Glomerular visceral epithelial cell (primary cell): Measurements from ENCODE around the gene NFKBIB.
"Not testable (repeated sequence)": the region's sequence is repeated elsewhere in the genome, so short reads cannot be mapped to it uniquely, and the experiment has no call there.

Experiments
- DNase-seq: peaks from one replicate; pipeline ENCODE4 v3.0.0-alpha.2; 2016; ENCODE audit errors: extremely low spot score

The NFKBIB gene

GRCh38 chr19:38928391-38929001 is 28.7 kb downstream of the NFKBIB start:
- no peak for DNase-seq

DNA sequence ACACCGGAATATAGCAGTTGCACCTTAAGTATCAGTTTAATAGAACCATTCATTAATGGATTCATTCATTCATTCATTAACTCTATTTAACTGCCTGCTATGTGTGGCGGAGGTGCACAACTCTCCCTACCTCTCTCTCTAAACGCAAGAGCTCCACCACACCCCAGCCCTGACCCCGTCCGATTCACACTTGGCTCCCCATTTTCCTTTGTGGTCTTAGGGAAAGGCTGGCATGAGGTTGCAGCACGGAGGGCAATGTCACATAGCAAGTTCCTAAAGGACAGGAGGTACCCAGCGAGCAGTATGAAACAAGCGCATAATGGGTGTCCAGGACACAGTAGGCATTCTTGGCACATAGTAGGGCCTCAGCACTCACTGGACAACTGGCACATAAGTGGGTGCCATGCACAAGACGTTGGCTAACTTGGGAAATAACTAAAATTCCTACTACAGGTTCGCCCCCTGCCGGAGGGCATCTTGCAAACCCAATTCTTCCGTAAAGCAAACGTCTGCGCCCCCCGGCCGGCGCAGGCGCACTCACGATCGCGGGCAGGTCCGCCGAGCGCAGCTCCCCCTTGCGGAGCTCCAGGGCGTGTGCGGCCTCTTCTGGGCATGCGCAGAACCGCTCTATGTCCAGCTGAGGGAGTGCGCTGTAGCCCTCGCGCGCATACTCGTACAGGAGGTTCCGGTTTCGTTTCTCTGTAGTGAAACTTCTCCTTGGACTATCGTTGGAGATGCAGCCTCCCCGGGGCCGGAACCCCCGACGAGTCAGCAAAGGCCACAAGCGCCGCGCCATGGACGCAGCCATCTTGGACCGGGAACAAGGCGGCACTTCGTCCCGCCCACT is 30.4 kb downstream of the NFKBIB start, which contains the start of gene SARS2:
TSS of gene SARS2 (minus strand) at position 835 of the 847 bp plus-strand sequence. CDS start at position 808, 27 bp downstream.
- peak; percentile 95 for DNase-seq

DNA sequence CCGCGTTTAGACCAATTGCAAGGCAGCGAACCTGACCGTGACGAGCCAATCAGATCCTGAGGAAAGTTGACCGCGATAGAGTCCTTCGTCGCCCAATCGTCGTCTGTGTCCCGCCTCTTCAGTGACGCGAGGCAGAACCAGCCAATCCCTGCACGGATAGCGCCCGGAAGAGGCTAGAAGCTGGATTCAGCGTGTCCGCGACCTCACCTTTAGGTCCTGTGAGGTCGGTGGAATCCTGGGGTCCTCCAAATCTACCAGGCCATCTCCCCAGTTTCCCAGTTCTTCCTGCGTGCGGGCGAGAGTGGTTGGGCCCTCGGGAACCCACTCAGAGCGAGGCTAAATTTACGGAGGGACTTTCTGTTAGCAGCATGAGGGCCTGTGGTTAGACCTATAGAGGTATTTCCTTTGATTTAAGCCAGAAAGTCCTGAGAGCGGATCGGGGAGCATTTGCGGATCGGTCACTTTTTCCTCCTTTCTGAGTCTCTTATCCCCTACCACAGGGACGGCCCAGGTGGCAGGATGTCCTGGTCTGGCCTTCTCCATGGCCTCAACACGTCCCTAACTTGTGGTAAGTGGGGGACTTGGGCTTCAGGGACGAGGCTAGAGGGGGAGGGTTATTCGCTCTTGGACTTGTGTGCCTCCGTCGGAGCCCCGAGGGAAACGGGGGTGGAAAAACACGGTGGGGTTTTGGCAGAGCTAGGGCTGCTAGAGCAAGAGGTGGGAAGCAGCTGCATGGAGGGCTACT is 31.2 kb downstream of the NFKBIB start, which contains the start of gene MRPS12:
TSS of gene MRPS12 (plus strand) at position 169 of the 745 bp plus-strand sequence. CDS start at position 520, 351 bp downstream.
- peak; percentile 99 for DNase-seq

DNA sequence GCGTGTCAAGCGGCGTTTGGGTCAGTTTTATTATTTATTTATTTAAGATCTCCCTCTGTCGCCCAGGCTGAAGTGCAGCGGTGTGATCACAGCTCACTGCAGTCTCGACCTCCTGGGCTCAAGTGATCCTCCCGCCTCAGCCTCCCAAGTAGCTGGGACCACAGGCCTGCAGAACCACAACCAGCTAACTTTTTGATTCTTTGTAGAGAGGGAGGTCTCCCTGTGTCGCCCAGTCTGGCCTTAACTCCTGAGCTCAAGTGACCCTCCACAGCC is 31.7 kb downstream of the NFKBIB start:
- DNase-seq: no peak

- peak; percentile 43 for DNase-seq
Observed at GRCh38 chr19:38932425-38933179, 32.8 kb downstream of the NFKBIB start.

DNA sequence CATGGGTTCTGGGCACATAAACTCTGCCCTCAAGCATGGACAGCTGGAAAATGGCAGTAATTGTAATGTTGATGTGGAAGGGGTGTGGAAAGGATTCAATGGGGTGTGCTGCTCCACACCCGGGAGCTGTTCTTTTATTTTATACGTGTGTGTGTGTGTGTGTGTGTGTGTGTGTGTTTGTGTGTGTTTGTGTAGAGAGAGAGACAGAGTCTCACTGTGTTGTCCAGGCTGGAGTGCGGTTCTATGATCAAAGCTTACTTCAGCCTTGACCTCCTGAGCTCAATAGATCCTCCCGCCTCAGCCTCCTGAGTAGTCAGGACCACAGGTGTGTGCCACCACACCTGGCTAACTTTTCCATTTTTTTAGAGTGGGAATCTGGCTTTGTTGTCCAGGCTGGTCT is 33.8 kb downstream of the NFKBIB start:
- DNase-seq: no peak

- DNase-seq: no peak
Observed at GRCh38 chr19:38939957-38940356, 40.2 kb downstream of the NFKBIB start.

DNA sequence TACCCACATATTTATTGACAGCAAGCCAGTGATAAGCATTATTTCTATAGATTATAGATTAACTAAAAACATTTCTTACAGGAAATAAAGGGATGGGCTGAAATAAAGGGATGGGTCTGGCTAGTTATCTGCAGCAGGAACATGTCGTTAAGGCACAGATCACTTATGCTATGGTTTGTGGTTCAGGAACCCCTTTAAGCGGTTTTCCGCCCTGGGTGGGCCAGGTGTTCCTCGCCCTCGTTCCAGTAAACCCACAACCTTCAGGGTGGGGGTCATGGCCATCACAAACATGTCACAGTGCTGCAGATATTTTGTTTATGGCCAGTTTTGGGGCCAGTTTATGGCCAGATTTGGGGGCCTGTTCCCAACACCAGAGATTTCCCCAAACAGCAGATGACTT is 41.7 kb downstream of the NFKBIB start:
- DNase-seq: not testable (repeated sequence)

GRCh38 chr19:38941979-38942378 is 42.2 kb downstream of the NFKBIB start:
- no peak for DNase-seq

GRCh38 chr19:38942471-38943181 is 42.9 kb downstream of the NFKBIB start:
- no peak for DNase-seq

GRCh38 chr19:38944981-38945506 is 45.3 kb downstream of the NFKBIB start:
- no peak for DNase-seq

DNA sequence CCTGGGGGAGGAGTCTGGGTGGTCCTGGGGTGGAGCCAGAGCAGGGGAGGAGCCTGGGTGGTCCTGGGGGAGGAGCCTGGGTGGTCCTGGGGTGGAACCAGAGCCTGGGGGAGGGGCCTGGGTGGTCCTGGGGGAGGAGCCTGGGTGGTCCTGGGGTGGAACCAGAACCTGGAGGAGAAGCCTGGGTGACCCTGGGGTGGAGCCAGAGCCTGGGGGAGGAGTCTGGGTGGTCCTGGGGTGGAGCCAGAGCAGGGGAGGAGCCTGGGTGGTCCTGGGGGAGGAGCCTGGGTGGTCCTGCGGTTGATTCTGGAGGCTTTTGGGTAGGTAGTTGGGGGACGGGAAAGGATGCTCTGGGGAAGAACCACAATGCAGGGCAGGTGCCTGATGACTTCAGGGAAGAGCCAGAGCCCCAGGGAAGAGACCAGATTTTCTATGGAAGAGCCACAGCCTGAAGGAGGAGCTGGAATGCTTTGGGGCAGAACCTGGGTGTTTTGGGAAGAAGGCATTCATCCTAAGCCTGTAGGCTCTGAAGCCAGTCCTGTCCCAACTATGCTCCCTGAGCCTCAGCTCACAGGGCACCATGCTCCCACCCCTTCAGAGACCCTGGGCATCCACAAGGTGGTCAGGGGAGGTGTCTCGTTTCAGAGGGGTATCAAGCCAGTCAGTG is 45.9 kb downstream of the NFKBIB start:
- DNase-seq: no peak

DNA sequence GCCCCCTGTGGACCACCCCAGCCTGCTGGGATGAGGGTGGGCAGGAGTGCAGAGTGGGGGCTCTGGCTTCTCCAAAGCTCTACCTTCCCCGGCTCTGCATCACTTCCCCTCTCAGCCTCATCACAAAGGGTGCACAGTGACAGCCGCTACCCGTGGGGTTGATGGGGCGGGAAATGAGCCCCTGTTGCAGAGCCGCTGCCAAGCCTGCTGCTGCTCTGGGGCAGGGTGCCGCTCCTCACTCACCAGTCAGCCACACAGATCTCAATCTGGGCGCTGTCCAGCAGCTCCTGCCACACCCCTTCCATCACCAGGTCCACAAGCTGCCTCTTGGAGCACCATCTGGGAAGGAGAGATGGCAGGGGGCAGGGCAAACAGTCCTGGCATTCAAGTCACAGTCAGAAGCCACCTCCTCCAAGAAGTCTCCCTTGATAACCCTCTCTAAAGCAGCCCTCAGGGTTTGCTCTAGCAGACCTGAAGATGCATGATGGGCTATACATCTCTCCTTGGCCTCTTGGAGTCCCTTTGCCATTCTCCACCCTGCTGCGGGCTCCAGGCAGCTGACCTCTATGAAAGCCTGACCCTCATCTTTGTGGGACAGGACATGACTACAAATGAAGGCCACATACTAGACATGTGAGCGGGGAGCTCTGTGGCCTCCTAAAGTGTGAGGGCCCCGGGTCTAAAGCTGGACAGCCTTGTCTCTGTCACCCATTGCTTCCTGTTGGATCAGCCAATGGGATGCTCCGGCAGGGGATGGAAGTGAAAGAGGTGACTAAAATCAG is 46.7 kb downstream of the NFKBIB start:
- no peak for DNase-seq

DNA sequence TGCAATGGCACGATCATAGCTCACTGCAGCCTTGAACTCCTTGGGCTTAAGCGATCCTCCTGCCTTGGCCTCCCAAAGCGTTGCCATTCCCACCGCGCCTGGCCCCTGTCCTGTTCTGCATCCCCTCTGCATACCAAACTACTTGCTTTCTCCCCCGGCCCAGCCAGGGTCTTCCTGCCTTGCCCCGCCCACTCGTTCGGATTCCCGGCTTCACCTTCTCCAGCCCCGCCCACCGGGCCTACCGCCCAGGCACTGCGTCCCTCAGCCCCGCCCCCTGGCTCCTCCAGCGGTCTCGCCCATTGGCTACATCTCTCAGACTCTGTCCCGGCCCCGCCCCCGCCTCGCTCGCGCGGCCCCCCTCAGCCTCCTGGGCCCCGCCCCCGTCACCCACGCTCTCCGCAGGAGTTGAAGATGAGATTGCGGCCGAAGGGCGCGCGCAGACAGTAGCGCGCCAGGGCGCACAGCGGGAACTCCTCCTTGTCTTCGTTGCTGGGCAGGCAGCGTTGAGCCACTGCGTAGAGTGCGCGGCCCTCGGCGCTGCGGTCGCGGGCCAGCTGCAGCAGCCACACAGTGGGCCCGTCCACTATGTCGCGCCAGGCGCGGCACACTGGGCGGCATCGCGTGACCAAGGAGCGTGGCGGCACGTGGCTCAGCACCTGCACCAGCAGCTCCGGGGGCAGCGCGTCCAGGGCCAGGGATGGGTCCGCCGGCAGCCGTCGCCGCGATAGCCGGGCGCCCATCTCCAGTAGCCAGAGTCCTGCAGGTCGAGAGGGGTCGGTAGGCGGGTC is 50.0 kb downstream of the NFKBIB start:
- no peak for DNase-seq

DNA sequence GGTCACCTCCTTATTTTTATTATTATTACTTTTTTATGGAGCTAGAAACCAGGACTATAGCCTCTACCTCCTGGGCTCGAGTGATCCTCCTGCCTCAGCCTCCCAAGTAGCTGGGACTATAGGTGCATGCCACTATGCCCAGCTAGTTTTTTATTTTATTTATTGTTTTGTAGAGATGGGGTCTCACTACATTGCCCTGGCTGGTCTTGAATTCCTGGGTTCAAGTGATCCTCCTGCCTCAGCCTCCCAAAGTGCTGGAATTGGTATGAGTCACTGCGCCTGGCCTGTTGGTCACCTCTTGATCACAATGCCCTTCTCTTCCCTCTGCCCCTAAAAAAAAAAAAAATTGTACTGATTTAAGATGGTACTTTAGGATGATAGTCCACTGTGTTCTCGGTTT is 51.4 kb downstream of the NFKBIB start:
- no peak for DNase-seq

GRCh38 chr19:38952395-38953165 is 52.8 kb downstream of the NFKBIB start:
- DNase-seq: peak; percentile 89

DNA sequence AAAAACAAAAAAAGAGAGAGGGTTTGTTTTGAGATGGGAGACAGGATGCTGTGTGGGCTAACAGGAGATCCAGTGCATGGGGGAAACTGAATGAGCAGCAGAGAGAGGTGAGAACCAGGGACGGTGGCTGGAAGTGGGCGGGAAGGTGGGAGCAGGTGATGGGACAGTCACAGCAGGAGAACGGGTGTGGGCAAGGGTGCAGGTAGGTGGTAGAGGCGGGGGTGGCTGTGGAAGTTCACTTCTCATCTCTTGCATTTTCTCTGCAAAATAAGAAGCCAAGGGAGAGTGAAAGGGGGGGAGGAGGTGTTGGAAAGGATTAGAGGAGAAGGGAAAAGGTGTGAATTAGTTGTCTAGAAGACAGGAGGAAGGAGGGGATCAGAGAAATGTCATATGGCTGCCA is 53.9 kb downstream of the NFKBIB start:
- no peak for DNase-seq

GRCh38 chr19:38956264-38956663 is 56.5 kb downstream of the NFKBIB start:
- no peak for DNase-seq
